ENCODE measurements around the gene C6orf132. TPM values are rescaled to one million over a fixed set of nuclear protein-coding genes. Genes with fewer than 3 reads are reported as not detected.

C6orf132 gene
- total RNA-seq, 2 donors from 2014 or later = 2.3 to 5.5 TPM

DNA sequence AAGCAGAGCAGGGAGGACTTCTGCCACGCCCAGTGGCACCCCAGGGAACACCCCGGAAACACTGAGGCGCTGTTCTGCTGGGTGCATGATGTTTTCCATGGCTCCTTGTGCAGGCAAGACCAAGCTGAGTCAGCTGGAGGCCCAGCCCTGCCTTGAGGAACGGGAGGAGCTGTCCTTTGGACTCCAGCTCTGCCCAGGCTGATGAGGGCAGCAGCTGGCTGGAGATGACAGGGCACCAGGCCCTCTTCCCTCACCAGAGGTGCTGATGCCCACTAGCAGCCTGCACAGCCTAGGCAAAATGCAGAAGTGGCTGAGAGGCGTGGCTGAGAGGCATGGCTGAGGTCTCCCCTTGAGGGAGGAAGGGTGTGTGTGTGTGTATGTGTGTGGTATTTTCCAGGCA, 2.4 kb downstream of the C6orf132 start:
- no peak for DNase-seq (ENCODE audit: low spot score)

DNA sequence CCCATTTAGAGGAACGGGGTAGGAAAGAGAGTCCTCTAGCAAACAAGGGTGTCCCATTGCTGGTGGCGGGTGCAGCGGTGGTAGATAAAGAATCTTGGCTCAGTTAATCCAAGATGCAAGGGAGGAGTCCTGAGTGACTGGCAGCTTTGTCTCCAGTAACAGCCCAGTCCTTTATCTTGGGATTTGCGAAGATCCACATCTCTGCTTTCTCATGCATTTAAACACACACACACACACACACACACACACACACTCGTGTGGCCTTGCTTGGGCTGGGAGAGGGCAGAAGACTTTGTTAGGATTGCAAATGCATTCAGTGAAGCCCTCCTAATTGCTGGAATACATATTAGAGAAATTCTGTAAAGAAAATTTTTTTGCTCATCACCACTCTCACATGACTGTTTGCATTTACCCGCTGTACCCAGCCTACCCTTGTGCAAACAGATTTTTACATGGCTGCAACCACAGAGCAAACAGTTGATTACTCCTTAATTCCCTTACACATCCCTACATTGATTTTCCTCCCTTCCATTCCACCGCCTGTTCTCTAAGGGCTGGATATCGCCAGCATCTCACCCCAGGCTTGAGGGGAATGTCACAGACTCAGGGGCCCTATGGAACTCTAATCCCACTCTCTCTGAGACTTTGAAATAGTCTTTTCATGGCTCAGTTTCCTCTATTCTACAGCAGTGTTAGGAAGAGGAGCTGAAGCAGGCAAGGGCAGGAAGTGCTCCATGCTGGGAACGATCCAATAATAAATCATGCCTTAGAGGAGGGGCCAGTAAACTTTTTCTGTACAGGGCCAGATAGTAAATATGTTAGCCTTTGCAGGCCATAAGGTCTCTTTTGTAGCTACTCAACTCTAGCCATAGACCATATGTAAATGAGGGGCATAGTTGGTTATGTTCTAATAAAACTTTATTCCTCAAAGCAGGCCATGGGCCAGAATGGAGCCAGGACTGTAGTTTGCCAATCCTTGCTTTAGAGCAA, 3.5 kb downstream of the C6orf132 start:
- intact Hi-C loops (cut with DNase I) = no loop called here

More for the DNA sequence above, 2.4 kb downstream of the C6orf132 start:
- intact Hi-C loops (cut with DNase I) = no loop called here

DNA sequence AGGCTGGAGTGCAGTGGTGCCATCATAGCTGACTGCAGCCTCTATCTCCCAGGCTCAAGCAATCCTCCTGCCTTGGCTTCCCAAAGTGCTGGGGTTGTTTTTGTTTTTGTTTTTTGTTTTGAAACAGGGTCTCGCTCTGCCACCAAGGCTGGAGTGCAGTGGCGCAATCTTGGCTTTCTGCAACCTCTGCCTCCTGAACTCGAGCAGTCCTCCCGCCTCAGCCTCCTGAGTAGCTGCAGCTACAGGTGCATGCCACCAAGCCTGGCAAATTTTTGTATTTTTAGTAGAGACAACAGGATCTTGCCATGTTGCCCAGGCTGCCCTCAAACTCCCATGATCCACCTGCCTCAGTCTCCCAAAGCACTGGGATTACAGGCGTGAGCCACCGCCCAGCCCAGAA, 4.2 kb downstream of the C6orf132 start:
- intact Hi-C loops (cut with DNase I) = no loop called here
- DNase-seq (ENCODE audit: low spot score) = no peak

More for the DNA sequence above, 3.5 kb downstream of the C6orf132 start:
- DNase-seq (ENCODE audit: low spot score) = no peak

DNA sequence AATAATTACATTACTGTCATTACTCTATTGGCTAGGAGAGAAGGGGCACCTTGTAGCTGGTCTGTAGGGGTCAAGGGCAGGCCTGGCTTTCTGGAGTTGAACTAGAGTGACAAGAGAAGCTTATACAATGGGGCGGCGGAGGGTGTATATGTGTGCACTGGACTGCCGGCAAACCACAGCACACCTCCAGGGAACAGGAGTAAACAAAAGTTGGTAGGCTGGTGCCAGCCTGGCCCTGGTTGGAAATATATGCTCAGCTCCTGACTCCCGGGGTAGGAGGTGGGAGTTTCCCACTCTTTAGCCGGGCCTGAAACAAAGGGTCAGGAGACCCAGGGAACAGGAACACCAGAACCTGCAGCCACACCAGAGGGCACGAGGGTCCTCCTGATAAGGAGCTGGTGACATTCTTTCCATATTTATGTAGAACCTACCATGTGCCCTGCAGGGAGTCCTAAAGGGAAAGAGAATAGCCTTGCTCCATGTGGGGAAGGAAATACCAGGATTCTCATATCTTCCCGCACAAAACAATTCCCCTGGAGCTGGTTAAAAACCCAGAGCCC, 5.1 kb downstream of the C6orf132 start:
- DNase-seq (ENCODE audit: low spot score) = no peak
- intact Hi-C loops (cut with DNase I) = no loop called here

DNA sequence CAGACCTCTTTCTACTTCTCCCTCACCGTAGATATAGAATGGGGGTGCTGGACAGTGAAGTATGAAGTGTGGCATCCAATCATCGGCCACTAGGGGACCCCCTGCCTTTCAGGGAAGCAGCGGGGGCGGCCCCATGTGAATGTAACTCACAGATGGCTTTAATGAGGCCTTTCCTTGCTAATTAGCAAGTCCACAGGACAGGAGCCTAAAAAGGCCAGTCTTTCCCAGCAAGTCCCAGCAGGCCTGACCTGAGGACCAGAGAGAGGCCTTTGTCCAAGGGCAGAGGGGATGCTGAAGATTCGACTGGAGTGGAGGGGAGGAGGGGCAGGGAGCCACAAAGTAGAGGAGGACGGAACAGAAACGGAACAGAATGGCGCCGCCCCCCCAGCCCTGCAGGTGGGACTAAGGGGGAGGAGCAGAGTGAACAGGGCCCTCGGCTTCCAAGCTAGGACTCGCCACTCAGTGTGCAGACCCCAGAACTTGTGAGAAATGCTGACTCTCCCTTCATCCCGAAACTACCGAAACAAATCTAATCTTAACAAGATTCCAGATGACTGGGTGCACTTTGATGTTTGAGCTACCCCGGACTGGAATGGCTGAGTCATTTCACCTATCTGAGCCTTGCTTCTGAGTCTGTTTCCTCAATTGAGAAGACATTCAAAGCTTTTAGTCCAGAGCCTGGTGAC, 5.8 kb downstream of the C6orf132 start:
- intact Hi-C loops (cut with DNase I) = no loop called here
- no peak for DNase-seq (ENCODE audit: low spot score)

DNA sequence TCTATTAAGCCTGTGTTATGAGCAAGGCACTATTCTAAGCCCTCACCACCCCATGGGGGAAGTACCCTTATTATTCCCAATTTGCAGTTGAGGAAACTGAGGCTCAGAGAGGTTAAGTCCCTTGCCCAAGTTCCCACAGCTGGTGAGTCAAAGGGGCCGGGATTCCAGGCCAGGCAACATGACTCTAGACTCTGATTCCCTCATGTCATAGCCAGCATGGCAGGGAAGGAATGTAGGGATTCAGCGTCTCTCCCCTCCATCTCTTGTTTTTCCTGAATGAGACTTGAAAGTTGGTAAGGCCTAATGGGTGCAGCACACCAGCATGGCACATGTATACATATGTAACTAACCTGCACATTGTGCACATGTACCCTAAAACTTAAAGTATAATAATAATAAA, 6.7 kb downstream of the C6orf132 start:
- intact Hi-C loops (cut with DNase I) = no loop called here
- DNase-seq (ENCODE audit: low spot score) = no peak

DNA sequence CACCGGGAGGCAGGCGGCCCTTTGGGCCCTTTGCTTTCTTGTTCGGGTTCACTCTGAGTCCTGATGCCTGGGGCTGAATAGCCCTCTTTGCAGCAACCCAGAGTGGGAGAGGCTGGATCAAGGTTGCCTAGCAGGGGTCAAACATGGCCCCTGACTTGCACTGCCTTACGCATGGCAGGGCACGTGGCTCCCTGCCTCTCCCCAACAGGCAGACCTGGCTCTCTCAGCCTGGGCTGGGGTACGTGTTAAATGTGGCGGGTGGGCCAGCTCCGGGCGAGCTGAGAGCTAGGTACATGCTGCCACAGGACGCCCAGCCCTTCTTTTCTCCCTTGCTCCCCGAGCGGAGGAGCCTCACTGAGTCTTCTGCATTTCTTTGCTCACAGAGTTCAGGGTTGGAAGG, 7.3 kb downstream of the C6orf132 start:
- intact Hi-C loops (cut with DNase I) = no loop called here
- DNase-seq (ENCODE audit: low spot score) = no peak

DNA sequence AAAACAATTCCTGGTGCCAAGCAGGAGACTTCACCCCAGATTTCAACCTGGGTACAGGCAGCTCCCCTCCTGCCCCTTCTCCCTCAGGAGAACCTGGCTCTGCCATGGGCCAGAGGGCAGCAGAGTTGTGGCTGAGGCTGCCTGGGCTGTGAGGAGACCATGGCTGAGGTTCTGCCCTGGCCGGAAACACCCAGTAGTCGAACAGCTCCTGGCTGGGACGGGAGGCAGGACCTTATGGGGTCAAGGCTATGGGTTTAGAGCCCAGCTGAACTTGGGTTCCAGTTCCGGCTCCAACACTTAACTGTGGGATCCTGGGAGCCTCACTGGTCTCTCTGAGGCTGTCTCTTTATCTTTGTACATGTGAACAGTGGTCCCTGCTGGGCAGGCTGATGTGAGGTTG, 8.5 kb downstream of the C6orf132 start:
- intact Hi-C loops (cut with DNase I) = no loop called here

DNA sequence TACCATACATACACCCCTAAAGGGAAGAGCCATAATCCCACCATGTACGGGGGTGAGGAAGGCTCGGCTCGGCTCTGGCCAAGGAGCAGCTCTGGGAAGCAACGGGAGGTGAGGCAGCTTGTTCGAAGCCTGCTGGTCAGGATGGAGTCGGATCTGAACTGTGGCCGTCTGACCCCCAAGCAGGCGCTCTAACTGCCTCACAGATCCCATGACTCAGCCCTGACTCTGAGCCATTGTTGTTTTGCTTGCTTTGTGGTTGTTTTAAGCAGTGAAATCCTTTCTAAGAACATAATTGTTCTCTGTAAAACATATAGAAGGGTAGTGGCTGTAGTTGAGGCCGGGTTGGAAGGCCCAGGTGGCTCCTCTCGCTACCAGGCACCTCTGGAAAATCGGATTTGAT, 10.9 kb downstream of the C6orf132 start:
- intact Hi-C loops (cut with DNase I) = no loop called here
- no peak for DNase-seq (ENCODE audit: low spot score)

More for the DNA sequence above, 8.5 kb downstream of the C6orf132 start:
- DNase-seq (ENCODE audit: low spot score) = no peak

DNA sequence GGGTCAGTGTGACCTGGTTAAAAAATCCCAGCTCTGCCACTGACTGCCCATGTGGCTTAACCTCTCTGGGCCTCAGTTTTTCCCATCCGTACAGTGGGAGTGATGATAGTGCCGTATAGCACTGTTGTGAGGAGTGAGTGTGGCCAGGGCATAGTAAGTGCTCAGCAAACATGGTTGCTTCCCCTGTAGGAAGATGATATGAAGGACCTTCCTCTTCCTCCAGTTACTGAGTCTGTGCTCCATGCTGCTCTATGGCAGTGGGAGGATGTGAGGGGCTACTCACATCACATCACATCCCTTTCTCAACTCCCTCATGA, 13.1 kb downstream of the C6orf132 start:
- DNase-seq (ENCODE audit: low spot score) = no peak
- intact Hi-C loops (cut with DNase I) = no loop called here

DNA sequence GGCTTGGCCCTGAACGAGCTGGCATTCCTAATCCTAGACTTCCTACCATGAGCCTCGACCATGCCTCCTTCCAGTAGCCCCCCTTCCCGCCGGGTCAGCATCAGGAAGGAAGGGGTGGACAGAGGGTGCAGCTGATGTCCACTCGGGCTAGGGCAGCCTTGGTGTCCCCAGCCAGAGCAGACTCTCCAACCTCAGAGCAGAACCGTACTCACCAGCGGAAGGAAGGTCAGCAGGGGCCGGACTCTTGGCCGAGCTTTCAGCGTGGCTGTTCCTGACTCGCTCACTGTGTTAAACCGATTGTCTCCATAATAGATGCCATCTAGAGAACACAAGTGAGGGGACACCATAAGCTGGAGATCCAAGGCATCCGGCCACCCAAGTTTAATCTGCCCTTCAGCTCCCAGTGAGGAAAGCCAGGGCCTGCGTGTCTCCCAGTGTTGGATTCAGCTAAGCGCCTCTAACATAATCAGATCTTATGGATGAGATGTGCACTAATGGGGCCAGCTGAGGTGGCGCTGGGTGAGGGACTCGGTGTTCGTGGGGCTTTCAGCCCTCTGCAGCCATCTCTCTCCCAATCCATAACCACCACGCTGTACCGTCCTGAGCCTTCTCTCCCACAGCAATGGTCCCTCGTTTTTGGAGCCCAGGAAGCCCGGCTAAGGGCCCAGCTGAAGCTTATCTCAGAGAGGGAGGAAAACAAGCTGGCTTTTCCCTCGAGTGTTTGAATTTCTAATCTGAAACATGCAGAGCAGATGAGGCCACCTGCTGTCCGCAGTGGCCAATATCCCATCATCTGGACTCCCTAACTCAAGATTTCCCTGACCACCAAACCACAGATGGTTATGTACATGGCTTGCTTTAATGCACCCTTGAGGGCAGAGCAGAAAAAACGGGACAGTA, 13.7 kb downstream of the C6orf132 start:
- intact Hi-C loops (cut with DNase I) = no loop called here
- no peak for DNase-seq (ENCODE audit: low spot score)

DNA sequence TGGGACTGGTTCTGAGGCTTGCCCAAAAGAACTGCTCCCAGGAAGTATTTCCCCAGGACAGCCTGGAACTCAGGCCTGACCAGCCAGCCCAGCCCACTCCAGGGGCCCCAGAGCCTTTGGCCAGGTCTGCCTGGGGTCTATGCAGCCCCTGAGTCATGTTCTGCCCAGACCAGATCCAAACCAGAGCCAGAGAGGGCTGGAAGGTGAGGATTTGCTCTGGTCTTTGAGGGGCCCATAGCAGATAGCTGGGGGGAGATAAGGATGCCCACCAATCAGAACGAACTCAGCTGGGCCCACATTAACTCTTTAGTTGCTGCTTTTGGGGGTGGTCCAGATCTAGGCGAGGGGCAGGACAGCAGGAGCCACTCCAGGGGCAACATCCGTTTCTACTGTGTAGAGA, 16.8 kb downstream of the C6orf132 start:
- intact Hi-C loops (cut with DNase I) = no loop called here
- no peak for DNase-seq (ENCODE audit: low spot score)

DNA sequence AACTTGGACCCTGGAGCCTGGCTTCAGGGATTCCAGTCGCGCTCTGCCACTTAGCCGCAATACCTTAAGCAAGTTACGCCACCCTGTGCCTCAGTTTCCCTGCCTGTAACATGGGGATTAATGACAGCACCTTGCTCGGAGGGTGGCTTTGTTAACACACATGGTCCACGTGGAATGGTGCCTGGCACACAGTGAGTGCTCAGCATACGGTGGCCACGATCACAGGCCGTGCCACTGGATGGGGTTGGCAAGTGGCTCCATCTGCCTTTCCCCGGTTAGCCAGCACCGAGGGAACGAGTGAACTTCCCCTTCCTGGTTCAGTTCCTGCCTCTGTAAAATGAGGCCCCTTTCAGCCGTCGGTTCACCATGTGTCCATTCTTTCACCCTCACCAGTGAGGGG, 17.2 kb downstream of the C6orf132 start:
- no peak for DNase-seq (ENCODE audit: low spot score)
- intact Hi-C loops (cut with DNase I) = no loop called here

DNA sequence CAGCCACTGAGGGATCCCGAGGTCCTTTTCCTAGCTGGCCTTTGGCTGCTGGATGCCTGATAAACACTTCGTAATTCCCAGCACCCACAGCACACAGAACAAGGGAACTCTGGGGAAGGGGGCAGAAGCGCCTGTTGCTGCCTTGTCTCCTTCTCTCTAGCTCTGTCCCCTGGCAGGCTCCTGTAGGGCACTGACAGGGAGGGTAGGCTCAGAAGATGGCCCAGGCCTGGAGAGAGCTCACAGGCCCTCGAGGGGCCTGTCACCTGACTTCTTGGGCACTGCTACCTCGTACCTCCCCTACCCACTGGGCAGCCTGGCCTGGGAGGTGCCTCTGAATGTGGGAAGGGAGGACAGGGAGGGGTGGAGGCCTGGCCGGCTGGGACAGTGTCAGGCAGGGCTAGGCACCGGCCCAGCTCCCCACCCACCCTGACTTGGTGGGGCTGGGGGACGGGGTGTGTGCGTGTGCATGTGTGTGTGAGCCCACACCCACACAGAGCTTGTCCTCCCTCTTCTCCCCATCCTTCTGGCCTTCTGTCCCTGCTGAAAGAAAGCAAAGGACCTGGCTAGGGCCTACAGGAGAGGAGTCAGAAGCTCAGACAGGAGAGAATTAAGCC, 18.1 kb downstream of the C6orf132 start:
- no peak for DNase-seq (ENCODE audit: low spot score)
- intact Hi-C loops (cut with DNase I) = no loop called here

DNA sequence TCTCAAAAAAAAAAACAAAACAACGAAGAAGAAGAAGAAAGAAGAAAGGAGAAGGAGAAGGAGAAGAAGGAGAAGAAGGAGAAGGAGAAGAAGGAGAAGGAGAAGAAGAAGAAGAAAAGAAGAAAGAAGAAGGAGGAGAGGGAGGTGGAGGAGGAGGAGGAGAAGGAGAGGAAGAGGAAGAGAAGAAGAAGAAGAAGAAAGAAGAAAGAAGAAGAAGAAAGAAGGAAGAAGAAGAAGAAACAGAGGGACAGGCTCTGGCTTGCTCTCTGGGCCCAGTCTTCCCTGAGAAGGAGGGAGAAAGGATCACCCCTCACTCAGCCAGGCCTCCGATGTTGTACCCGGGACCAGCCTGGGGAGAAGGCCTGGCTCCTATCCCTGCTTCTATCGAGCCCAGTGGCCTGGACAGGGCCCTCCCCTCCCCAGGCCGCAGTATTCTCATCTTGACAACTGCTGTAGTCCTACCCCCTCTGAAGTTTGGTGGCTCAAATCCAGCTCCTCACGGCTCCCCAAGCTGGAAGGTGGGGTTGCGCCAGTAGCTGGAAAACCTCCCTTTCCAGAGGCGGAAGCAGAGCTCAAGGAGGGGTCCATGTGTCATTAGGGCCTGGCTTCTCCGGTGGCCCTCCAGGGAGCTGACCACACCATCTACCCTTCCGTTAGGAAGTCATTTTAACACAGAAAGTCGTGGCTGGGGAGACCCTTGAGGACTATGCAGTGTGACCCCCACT, 18.9 kb downstream of the C6orf132 start:
- intact Hi-C loops (cut with DNase I) = no loop called here
- no peak for DNase-seq (ENCODE audit: low spot score)

DNA sequence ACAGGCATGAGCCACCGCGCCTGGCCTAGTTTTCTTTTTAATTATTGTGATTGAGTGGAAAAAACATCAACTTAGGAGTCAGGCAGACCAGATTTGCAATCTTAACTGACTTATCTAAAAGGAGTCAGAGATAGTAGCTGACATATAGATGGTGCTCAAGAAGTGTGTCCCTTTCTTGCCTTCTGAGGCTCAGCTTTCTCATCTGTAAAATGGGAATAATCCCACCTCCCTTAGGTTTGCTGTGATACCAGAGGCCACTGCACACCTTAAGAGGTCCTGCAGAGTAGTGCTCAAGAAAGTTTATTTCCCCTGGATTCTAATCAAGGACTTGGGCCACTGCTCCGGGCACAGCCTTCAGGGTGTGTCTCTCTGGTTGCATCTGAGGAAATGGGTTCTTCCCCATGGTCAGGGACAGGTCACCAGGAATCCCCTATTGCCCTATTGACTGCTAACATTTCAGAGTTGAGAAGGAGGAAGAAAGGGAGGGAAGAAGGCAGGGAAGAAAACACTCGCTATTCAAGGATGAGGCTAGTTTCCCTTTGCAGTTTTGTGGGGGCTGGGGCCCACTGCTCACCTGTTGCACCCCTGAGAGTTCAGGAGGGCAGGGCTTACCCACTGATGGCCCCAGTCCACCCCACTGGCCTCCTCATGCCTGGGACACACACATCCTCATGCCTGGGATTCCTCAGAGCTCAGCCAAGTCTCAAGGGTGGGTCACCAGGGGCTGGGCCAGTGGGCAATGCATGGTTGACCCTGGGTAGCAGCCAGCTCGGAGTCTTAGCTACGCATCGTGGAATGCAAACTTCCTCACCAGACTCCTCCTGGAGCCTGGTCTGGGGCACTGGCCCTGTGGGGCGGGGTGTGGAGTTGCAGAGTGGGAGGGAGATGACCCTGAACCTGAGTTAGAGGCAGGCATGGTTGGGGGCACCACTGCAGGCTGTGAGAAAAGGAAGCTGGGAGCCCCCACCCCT, 21.2 kb downstream of the C6orf132 start:
- intact Hi-C loops (cut with DNase I) = no loop called here
- no peak for DNase-seq (ENCODE audit: low spot score)
